ENCODE data around the gene LIMS4.
"Not testable (repeated sequence)": the region's sequence is repeated elsewhere in the genome, so short reads cannot be mapped to it uniquely, and the experiment has no call there.

DNA sequence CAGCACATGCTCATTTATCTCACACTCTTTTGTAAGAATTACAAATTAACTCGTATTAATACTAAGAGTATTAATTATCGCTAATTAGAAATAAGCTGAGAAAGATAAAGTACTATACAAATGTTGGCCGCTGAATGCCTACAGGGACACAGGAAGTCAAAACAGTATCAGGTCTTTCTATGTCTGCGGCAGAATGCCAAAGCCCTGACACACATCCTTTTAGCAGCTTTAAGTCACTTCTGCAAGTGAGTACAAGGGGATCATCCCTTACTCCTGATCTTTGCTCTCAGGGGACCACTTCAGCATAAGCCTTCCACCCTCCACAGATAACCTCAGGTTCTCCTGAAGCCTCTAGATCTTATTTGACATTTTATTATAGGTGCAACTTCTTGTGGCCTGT is 10.1 kb upstream of the LIMS4 start:
- TF ChIP-seq, protein P1, sequence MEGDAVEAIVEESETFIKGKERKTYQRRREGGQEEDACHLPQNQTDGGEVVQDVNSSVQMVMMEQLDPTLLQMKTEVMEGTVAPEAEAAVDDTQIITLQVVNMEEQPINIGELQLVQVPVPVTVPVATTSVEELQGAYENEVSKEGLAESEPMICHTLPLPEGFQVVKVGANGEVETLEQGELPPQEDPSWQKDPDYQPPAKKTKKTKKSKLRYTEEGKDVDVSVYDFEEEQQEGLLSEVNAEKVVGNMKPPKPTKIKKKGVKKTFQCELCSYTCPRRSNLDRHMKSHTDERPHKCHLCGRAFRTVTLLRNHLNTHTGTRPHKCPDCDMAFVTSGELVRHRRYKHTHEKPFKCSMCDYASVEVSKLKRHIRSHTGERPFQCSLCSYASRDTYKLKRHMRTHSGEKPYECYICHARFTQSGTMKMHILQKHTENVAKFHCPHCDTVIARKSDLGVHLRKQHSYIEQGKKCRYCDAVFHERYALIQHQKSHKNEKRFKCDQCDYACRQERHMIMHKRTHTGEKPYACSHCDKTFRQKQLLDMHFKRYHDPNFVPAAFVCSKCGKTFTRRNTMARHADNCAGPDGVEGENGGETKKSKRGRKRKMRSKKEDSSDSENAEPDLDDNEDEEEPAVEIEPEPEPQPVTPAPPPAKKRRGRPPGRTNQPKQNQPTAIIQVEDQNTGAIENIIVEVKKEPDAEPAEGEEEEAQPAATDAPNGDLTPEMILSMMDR (conservative IDR thresholded peaks at IDR 0.05; ENCODE audit: low read depth in 2 of 2), result not testable (repeated sequence)
- TF ChIP-seq, protein P2, sequence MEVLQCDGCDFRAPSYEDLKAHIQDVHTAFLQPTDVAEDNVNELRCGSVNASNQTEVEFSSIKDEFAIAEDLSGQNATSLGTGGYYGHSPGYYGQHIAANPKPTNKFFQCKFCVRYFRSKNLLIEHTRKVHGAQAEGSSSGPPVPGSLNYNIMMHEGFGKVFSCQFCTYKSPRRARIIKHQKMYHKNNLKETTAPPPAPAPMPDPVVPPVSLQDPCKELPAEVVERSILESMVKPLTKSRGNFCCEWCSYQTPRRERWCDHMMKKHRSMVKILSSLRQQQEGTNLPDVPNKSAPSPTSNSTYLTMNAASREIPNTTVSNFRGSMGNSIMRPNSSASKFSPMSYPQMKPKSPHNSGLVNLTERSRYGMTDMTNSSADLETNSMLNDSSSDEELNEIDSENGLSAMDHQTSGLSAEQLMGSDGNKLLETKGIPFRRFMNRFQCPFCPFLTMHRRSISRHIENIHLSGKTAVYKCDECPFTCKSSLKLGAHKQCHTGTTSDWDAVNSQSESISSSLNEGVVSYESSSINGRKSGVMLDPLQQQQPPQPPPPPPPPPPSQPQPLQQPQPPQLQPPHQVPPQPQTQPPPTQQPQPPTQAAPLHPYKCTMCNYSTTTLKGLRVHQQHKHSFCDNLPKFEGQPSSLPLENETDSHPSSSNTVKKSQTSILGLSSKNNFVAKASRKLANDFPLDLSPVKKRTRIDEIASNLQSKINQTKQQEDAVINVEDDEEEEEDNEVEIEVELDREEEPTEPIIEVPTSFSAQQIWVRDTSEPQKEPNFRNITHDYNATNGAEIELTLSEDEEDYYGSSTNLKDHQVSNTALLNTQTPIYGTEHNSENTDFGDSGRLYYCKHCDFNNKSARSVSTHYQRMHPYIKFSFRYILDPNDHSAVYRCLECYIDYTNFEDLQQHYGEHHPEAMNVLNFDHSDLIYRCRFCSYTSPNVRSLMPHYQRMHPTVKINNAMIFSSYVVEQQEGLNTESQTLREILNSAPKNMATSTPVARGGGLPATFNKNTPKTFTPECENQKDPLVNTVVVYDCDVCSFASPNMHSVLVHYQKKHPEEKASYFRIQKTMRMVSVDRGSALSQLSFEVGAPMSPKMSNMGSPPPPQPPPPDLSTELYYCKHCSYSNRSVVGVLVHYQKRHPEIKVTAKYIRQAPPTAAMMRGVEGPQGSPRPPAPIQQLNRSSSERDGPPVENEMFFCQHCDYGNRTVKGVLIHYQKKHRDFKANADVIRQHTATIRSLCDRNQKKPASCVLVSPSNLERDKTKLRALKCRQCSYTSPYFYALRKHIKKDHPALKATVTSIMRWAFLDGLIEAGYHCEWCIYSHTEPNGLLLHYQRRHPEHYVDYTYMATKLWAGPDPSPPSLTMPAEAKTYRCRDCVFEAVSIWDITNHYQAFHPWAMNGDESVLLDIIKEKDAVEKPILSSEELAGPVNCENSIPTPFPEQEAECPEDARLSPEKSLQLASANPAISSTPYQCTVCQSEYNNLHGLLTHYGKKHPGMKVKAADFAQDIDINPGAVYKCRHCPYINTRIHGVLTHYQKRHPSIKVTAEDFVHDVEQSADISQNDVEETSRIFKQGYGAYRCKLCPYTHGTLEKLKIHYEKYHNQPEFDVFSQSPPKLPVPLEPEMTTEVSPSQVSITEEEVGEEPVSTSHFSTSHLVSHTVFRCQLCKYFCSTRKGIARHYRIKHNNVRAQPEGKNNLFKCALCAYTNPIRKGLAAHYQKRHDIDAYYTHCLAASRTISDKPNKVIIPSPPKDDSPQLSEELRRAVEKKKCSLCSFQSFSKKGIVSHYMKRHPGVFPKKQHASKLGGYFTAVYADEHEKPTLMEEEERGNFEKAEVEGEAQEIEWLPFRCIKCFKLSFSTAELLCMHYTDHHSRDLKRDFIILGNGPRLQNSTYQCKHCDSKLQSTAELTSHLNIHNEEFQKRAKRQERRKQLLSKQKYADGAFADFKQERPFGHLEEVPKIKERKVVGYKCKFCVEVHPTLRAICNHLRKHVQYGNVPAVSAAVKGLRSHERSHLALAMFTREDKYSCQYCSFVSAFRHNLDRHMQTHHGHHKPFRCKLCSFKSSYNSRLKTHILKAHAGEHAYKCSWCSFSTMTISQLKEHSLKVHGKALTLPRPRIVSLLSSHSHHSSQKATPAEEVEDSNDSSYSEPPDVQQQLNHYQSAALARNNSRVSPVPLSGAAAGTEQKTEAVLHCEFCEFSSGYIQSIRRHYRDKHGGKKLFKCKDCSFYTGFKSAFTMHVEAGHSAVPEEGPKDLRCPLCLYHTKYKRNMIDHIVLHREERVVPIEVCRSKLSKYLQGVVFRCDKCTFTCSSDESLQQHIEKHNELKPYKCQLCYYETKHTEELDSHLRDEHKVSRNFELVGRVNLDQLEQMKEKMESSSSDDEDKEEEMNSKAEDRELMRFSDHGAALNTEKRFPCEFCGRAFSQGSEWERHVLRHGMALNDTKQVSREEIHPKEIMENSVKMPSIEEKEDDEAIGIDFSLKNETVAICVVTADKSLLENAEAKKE (CRISPR knock-in tag; IDR thresholded peaks at IDR 0.05), result not testable (repeated sequence)
- not testable (repeated sequence) for TF ChIP-seq EZH2phosphoT487 (IDR thresholded peaks at IDR 0.05; ENCODE audit: unreplicated experiment); EZH2 (IDR thresholded peaks at IDR 0.05; ENCODE audit: low read depth, unreplicated experiment); REST (IDR thresholded peaks at IDR 0.05; ENCODE audit: unreplicated experiment); ZNF331 (CRISPR knock-in tag; IDR thresholded peaks at IDR 0.05; ENCODE audit: low read depth); POLR2AphosphoS5 (IDR thresholded peaks at IDR 0.05; ENCODE audit: low read depth); JUNB (IDR thresholded peaks at IDR 0.05; ENCODE audit: unreplicated experiment); STAT1 (IDR thresholded peaks at IDR 0.05; ENCODE audit: unreplicated experiment)
